PC-9 (cell line): Measurements from ENCODE around the gene SUMF1. TPM values are rescaled to one million over a fixed set of nuclear protein-coding genes. Genes with fewer than 3 reads are reported as not detected.

Source experiments
- BruUV-seq: library from RNA; stranded (reverse); fragments of 400-500 nt; replicated peaks from 2 replicates; lab custom pipeline; 2021; lab: Mats Ljungman, UMichigan
- CTCF ChIA-PET: fragments of 300-600 bp; sonication (Branson Sonifier 250); formaldehyde crosslinking; loops from one replicate; lab custom pipeline; 2022; ENCODE audit warnings: antibody characterized with exemption; lab: Charles Lee
- POLR2A ChIA-PET: fragments of 300-600 bp; sonication (Branson Sonifier 250); formaldehyde crosslinking; loops from one replicate; lab custom pipeline; 2022; ENCODE audit warnings: antibody characterized with exemption; ENCODE audit not compliant: unreplicated experiment; lab: Charles Lee
- DNase-seq, 2 experiments: peaks; one replicate each; pipeline versions ENCODE4 v3.0.0 to v3.0.0-alpha.2; 2015 to 2022; ENCODE audit warnings: mixed read lengths in 1 of 2
- H2AFZ ChIP-seq: fragments of 200-600 bp; sonication (generic); 2 replicates; pipeline ENCODE4 v1.8.1; 2017; ENCODE audit warnings: antibody characterized with exemption
- H3F3A ChIP-seq: fragments of 200-600 bp; sonication (generic); 2 replicates; pipeline ENCODE4 v1.8.1; 2017; ENCODE audit warnings: antibody characterized with exemption, mild to moderate bottlenecking, low read depth; ENCODE audit not compliant: insufficient read depth
- H3K27ac ChIP-seq: fragments of 200-600 bp; sonication (generic); 2 replicates; pipeline ENCODE4 v1.6.1; 2016; ENCODE audit warnings: mixed run types
- H3K27me3 ChIP-seq: fragments of 200-600 bp; sonication (generic); 2 replicates; pipeline ENCODE4 v1.6.1; 2016; ENCODE audit warnings: low read depth, mixed run types; ENCODE audit not compliant: insufficient read depth
- H3K36me3 ChIP-seq: fragments of 200-600 bp; sonication (generic); 2 replicates; pipeline ENCODE4 v1.6.1; 2016; ENCODE audit warnings: low read depth, mixed run types
- H3K4me1 ChIP-seq: fragments of 200-600 bp; sonication (generic); replicated peaks from 2 replicates; pipeline ENCODE4 v1.6.1; 2016; ENCODE audit warnings: mixed run types; ENCODE audit not compliant: insufficient read depth
- H3K4me2 ChIP-seq: fragments of 200-600 bp; sonication (generic); 2 replicates; pipeline ENCODE4 v1.6.1; 2017; ENCODE audit warnings: mixed run types
- H3K4me3 ChIP-seq: fragments of 200-600 bp; sonication (generic); 2 replicates; pipeline ENCODE4 v1.6.1; 2016; ENCODE audit warnings: mixed run types
- H3K79me2 ChIP-seq: fragments of 200-600 bp; sonication (generic); 2 replicates; pipeline ENCODE4 v1.6.1; 2017; ENCODE audit warnings: low read depth, mixed run types
- H3K9me2 ChIP-seq: fragments of 200-600 bp; sonication (generic); 2 replicates; pipeline ENCODE4 v1.8.1; 2017; ENCODE audit warnings: mild to moderate bottlenecking; ENCODE audit not compliant: insufficient read depth
- H3K9me3 ChIP-seq: fragments of 200-600 bp; sonication (generic); 2 replicates; pipeline ENCODE4 v1.8.1; 2016; ENCODE audit warnings: low read depth; ENCODE audit not compliant: insufficient read depth
- H4K20me1 ChIP-seq: fragments of 200-600 bp; sonication (generic); 2 replicates; pipeline ENCODE4 v1.8.1; 2017; ENCODE audit not compliant: insufficient read depth
- CTCF ChIP-seq: fragments of 200-600 bp; sonication (generic); conservative IDR thresholded peaks from 2 replicates; pipeline ENCODE4 v1.6.1; 2017; ENCODE audit warnings: mixed run types, antibody characterized with exemption, mild to moderate bottlenecking, moderate library complexity
- EZH2 ChIP-seq: fragments of 200-600 bp; sonication (generic); IDR thresholded peaks from 2 replicates; pipeline ENCODE4 v1.8.0; 2017; ENCODE audit warnings: antibody characterized with exemption, low read depth
- intact Hi-C: fragments of 100-400 bp; cut with micrococcal nuclease; formaldehyde crosslinking; loops from one replicate; pipeline ENCODE4 v1.10.0; 2022; ENCODE audit not compliant: unreplicated experiment
- total RNA-seq: library from RNA; stranded (reverse); gene quantifications from 2 replicates; pipeline ENCODE4 v1.2.3, GENCODE V29; 2021

Gene SUMF1
- total RNA-seq, 1 experiment from 2014 or later: 41.6 TPM

- intact Hi-C loops: no loop called here
- Histone ChIP-seq H2AFZ (no peak overlapping the region), H4K20me1 (no peaks in the 10 kb centered on the region; the same call in 1 of the 2 replicates), H3F3A (peaks cover 4% of the 10 kb centered on the region; the same call in 1 of the 2 replicates), H3K4me1 (peaks cover 12% of the 10 kb centered on the region), H3K36me3 (no peaks in the 10 kb centered on the region; the same call in 1 of the 2 replicates), H3K79me2 (no peaks in the 10 kb centered on the region), H3K27ac (no peak overlapping the region), H3K9me3 (no peaks in the 10 kb centered on the region), H3K27me3 (no peaks in the 10 kb centered on the region), H3K4me2 (no peak overlapping the region), H3K9me2 (no peaks in the 10 kb centered on the region), H3K4me3 (no peak overlapping the region)
- ChIA-PET CTCF (no interaction called here), POLR2A (no interaction called here)
- no peak for DNase-seq
- BruUV-seq: no TSS peak
- TF ChIP-seq EZH2 (no peak), CTCF (no peak)
Measured at GRCh38 chr3:4411833-4412232, 55.2 kb downstream of the SUMF1 start.

GRCh38 chr3:4411236-4411635, 55.8 kb downstream of the SUMF1 start:
- Histone ChIP-seq H3K4me3 (no peak overlapping the region), H2AFZ (no peak overlapping the region), H3K4me2 (no peak overlapping the region), H3K36me3 (no peaks in the 10 kb centered on the region; the same call in 1 of the 2 replicates), H3K27me3 (no peaks in the 10 kb centered on the region), H3K79me2 (no peaks in the 10 kb centered on the region), H3K4me1 (peaks cover 7% of the 10 kb centered on the region; the same call in 1 of the 2 replicates), H3K9me3 (no peaks in the 10 kb centered on the region), H3K27ac (no peak overlapping the region), H4K20me1 (no peaks in the 10 kb centered on the region), H3F3A (no peaks in the 10 kb centered on the region), H3K9me2 (no peaks in the 10 kb centered on the region)
- no peak for TF ChIP-seq EZH2
- intact Hi-C loops: no loop called here
- no peak for DNase-seq
- POLR2A ChIA-PET: no interaction called here
- CTCF ChIA-PET: no interaction called here
- no TSS peak for BruUV-seq

- no peaks in the 10 kb centered on the region for H3K9me2 ChIP-seq
- TF ChIP-seq EZH2: no peak
- no peak for TF ChIP-seq CTCF
- CTCF ChIA-PET: no interaction called here
- no TSS peak for BruUV-seq
- DNase-seq: no peak
- H3K4me3 ChIP-seq: no peak overlapping the region
- no peaks in the 10 kb centered on the region for H3K27me3 ChIP-seq
- no peak overlapping the region for H3K27ac ChIP-seq
- H3K4me2 ChIP-seq: no peak overlapping the region
- no peaks in the 10 kb centered on the region for H3K79me2 ChIP-seq
- no peaks in the 10 kb centered on the region for H4K20me1 ChIP-seq
- no peaks in the 10 kb centered on the region for H3K36me3 ChIP-seq
- POLR2A ChIA-PET: no interaction called here
- H3K9me3 ChIP-seq: no peaks in the 10 kb centered on the region
- no peak overlapping the region for H2AFZ ChIP-seq
- no peaks in the 10 kb centered on the region for H3F3A ChIP-seq
- intact Hi-C loops: no loop called here
- peaks cover 7% of the 10 kb centered on the region; the same call in 1 of the 2 replicates for H3K4me1 ChIP-seq
Measured at GRCh38 chr3:4410606-4411005, 56.5 kb downstream of the SUMF1 start.
